SK-N-SH treated with all-trans-retinoic acid at 6 μM for 48 hours (cell line): Measurements from ENCODE around the gene DNTT.

Source experiments
- ATAC-seq: fragments of 200-7000 bp; cut with Tn5 transposase; 3 replicates; pipeline ENCODE4 v1.9.1; 2020; ENCODE audit warnings: mild to moderate bottlenecking, moderate library complexity
- CREB5 ChIP-seq: fragments of 250-450 bp; sonication (Bioruptor Pico); IDR thresholded peaks from 2 replicates; pipeline ENCODE4 v1.5.1; 2020; ENCODE audit warnings: low read depth, mild to moderate bottlenecking, moderate library complexity
- CSDC2 ChIP-seq: fragments of 250-450 bp; sonication (Bioruptor Pico); IDR thresholded peaks from 2 replicates; pipeline ENCODE4 v1.5.0; 2020; ENCODE audit warnings: mild to moderate bottlenecking, moderate library complexity
- CSRNP3 ChIP-seq: fragments of 250-450 bp; sonication (Bioruptor Pico); IDR thresholded peaks from 2 replicates; pipeline ENCODE4 v1.5.1; 2021; ENCODE audit warnings: mild to moderate bottlenecking, moderate library complexity
- GLIS3 ChIP-seq: fragments of 250-450 bp; sonication (Bioruptor Pico); IDR thresholded peaks from 2 replicates; pipeline ENCODE4 v1.5.0; 2020; ENCODE audit warnings: mild to moderate bottlenecking, moderate library complexity
- OSR1 ChIP-seq: fragments of 250-450 bp; sonication (Bioruptor Pico); IDR thresholded peaks from 2 replicates; pipeline ENCODE4 v1.8.0; 2022; ENCODE audit warnings: moderate library complexity, mild to moderate bottlenecking, inconsistent platforms
- PATZ1 ChIP-seq: fragments of 250-450 bp; sonication (Bioruptor Pico); IDR thresholded peaks from 2 replicates; pipeline ENCODE4 v1.8.0; 2020; ENCODE audit warnings: mild to moderate bottlenecking, moderate library complexity, borderline replicate concordance
- POU6F1 ChIP-seq: fragments of 250-450 bp; sonication (Bioruptor Pico); IDR thresholded peaks from 2 replicates; pipeline ENCODE4 v1.8.0; 2021; ENCODE audit warnings: low read depth, mild to moderate bottlenecking, moderate library complexity, borderline replicate concordance
- PPARA ChIP-seq: fragments of 250-450 bp; sonication (Bioruptor Pico); IDR thresholded peaks from 2 replicates; pipeline ENCODE4 v1.5.0; 2020; ENCODE audit warnings: mild to moderate bottlenecking, borderline replicate concordance
- RARB ChIP-seq: fragments of 250-450 bp; sonication (Bioruptor Pico); IDR thresholded peaks from 2 replicates; pipeline ENCODE4 v1.8.0; 2021; ENCODE audit warnings: mild to moderate bottlenecking, moderate library complexity
- SNAI2 ChIP-seq: fragments of 250-450 bp; sonication (Bioruptor Pico); IDR thresholded peaks from 2 replicates; pipeline ENCODE4 v1.5.0; 2020; ENCODE audit warnings: mild to moderate bottlenecking, moderate library complexity
- TCF4 ChIP-seq: fragments of 250-450 bp; sonication (Bioruptor Pico); IDR thresholded peaks from 2 replicates; pipeline ENCODE4 v1.8.0; 2021; ENCODE audit warnings: mild to moderate bottlenecking, moderate library complexity, borderline replicate concordance
- TSHZ2 ChIP-seq: fragments of 250-450 bp; sonication (Bioruptor Pico); IDR thresholded peaks from 2 replicates; pipeline ENCODE4 v1.5.0; 2020; ENCODE audit warnings: mild to moderate bottlenecking, moderate library complexity
- ZC3H10 ChIP-seq: fragments of 250-450 bp; sonication (Bioruptor Pico); IDR thresholded peaks from 2 replicates; pipeline ENCODE4 v1.5.1; 2021; ENCODE audit warnings: mild to moderate bottlenecking, moderate library complexity
- ZFP3 ChIP-seq: fragments of 250-450 bp; sonication (Bioruptor Pico); IDR thresholded peaks from 2 replicates; pipeline ENCODE4 v1.5.0; 2020; ENCODE audit warnings: mild to moderate bottlenecking, moderate library complexity
- ZNF565 ChIP-seq: fragments of 450-650 bp; formaldehyde crosslinking; conservative IDR thresholded peaks from 2 replicates; pipeline ENCODE4 v1.5.0; 2020; ENCODE audit warnings: low read depth, mild to moderate bottlenecking, moderate library complexity
- ZNF8 ChIP-seq: fragments of 450-650 bp; formaldehyde crosslinking; IDR thresholded peaks from 2 replicates; pipeline ENCODE4 v1.5.0; 2020; ENCODE audit warnings: mild to moderate bottlenecking, moderate library complexity

Gene DNTT

GRCh38 chr10:96281444-96282029, 22.7 kb upstream of the DNTT start (continued):
- TF ChIP-seq PATZ1 (CRISPR knock-in tag), result no peak
- TF ChIP-seq CSRNP3 (CRISPR knock-in tag), result no peak
- TF ChIP-seq ZNF565 (CRISPR knock-in tag), result no peak

GRCh38 chr10:96283351-96283750, 20.9 kb upstream of the DNTT start:
- TF ChIP-seq CREB5 (CRISPR knock-in tag), result no peak
- TF ChIP-seq OSR1, result no peak
- TF ChIP-seq SNAI2, result no peak
- no peak for TF ChIP-seq ZNF8 (CRISPR knock-in tag)
- TF ChIP-seq POU6F1 (CRISPR knock-in tag), result no peak
- TF ChIP-seq PATZ1 (CRISPR knock-in tag), result no peak
- no peak for ATAC-seq

- ATAC-seq, result no peak
- TF ChIP-seq ZNF8 (CRISPR knock-in tag), result no peak
- no peak for TF ChIP-seq PATZ1 (CRISPR knock-in tag)
Observed at GRCh38 chr10:96283756-96284155, 20.5 kb upstream of the DNTT start.

- ATAC-seq, result no peak
- TF ChIP-seq OSR1 (no peak), CREB5 (CRISPR knock-in tag) (no peak), POU6F1 (CRISPR knock-in tag) (no peak), TCF4 (CRISPR knock-in tag) (no peak), PPARA (CRISPR knock-in tag) (no peak), CSDC2 (CRISPR knock-in tag) (no peak), TSHZ2 (CRISPR knock-in tag) (no peak), RARB (CRISPR knock-in tag) (no peak), GLIS3 (no peak), ZFP3 (no peak), ZNF8 (CRISPR knock-in tag) (no peak), CSRNP3 (CRISPR knock-in tag) (no peak), ZC3H10 (CRISPR knock-in tag) (no peak)
Observed at GRCh38 chr10:96285331-96285752, 18.9 kb upstream of the DNTT start.
